H1 (cell line): Measurements from ENCODE around the gene CCT6A. TPM values are rescaled to one million over a fixed set of nuclear protein-coding genes. Genes with fewer than 3 reads are reported as not detected.

Experiments
- CTCF ChIA-PET: fragments of 300-600 bp; sonication (Branson Sonifier 250); formaldehyde crosslinking; loops from one replicate; lab custom pipeline; 2021; ENCODE audit not compliant: partially characterized antibody; lab: Charles Lee
- POLR2A ChIA-PET: fragments of 300-600 bp; sonication (Branson Sonifier 250); formaldehyde crosslinking; loops from one replicate; lab custom pipeline; 2021; ENCODE audit warnings: inconsistent platforms; ENCODE audit not compliant: partially characterized antibody; lab: Charles Lee
- DNase-seq, 2 experiments: peaks; one replicate each; pipeline versions ENCODE4 v3.0.0 to v3.0.0-alpha.2; 2010 to 2022; ENCODE audit warnings: low spot score in 2 of 2, low read depth in 1 of 2, mixed read lengths in 1 of 2
- FAIRE-seq: peaks from 2 replicates; lab custom pipeline; 2011; peaks lifted over from hg19 to GRCh38; lab: Jason Lieb, UNC
- H2AFZ ChIP-seq: 2 replicates; pipeline ENCODE4 v1.8.1; 2012; ENCODE audit warnings: low read length, inconsistent platforms
- H2AK5ac ChIP-seq: 2 replicates; pipeline ENCODE4 v1.6.1; 2013; ENCODE audit warnings: low read depth, low read length
- H2BK120ac ChIP-seq: replicated peaks from 2 replicates; pipeline ENCODE3; 2013; ENCODE audit warnings: low read depth, low read length, inconsistent platforms
- H2BK12ac ChIP-seq: 2 replicates; pipeline ENCODE4 v1.6.1; 2013; ENCODE audit warnings: low read depth, low read length
- H2BK15ac ChIP-seq: 2 replicates; pipeline ENCODE4 v1.6.1; 2013; ENCODE audit warnings: low read length
- H2BK20ac ChIP-seq: 2 replicates; pipeline ENCODE4 v1.6.1; 2013; ENCODE audit warnings: low read length
- H2BK5ac ChIP-seq: 2 replicates; pipeline ENCODE4 v1.6.1; 2013; ENCODE audit warnings: low read depth, low read length
- H3K14ac ChIP-seq: 2 replicates; pipeline ENCODE4 v1.6.1; 2013; ENCODE audit warnings: inconsistent platforms; ENCODE audit not compliant: insufficient read length
- H3K18ac ChIP-seq: 2 replicates; pipeline ENCODE4 v1.6.1; 2013; ENCODE audit warnings: low read length; ENCODE audit errors: extremely low read depth
- H3K23ac ChIP-seq: 2 replicates; pipeline ENCODE4 v1.6.1; 2013; ENCODE audit warnings: inconsistent platforms; ENCODE audit not compliant: insufficient read length
- H3K23me2 ChIP-seq: 2 replicates; pipeline ENCODE4 v1.6.1; 2013; ENCODE audit warnings: low read depth, low read length
- H3K27ac ChIP-seq: 2 replicates; pipeline ENCODE4 v1.6.1; 2011; ENCODE audit warnings: low read depth, low read length, inconsistent platforms
- H3K27me3 ChIP-seq, 4 experiments: replicated peaks in 1 of 4; 1 replicate in 1 of 4; 2 replicates in 3 of 4; pipeline versions ENCODE4 v1.6.1 to v1.8.1; 2011 to 2013; ENCODE audit warnings: low read length in 3 of 4, mild to moderate bottlenecking in 3 of 4, inconsistent platforms in 2 of 4, mixed read lengths in 2 of 4, moderate library complexity in 1 of 4; ENCODE audit not compliant: control insufficient read depth in 3 of 4, insufficient read depth in 3 of 4; ENCODE audit errors: extremely low read depth in 1 of 4
- H3K36me3 ChIP-seq, 4 experiments: 2 replicates each; pipeline versions ENCODE4 v1.6.1 to v1.8.1; 2011 to 2013; ENCODE audit warnings: mild to moderate bottlenecking in 4 of 4, low read length in 3 of 4, moderate library complexity in 2 of 4, control low read depth in 1 of 4, inconsistent platforms in 1 of 4; ENCODE audit not compliant: insufficient read depth in 4 of 4, control insufficient read depth in 2 of 4
- H3K4ac ChIP-seq: replicated peaks from 2 replicates; pipeline ENCODE3; 2013; ENCODE audit warnings: low read length, low read depth, mixed read lengths, inconsistent platforms; ENCODE audit not compliant: insufficient read length
- H3K4me1 ChIP-seq, 4 experiments: replicated peaks in 1 of 4; 1 replicate in 1 of 4; 2 replicates in 3 of 4; pipeline versions ENCODE4 v1.6.1 to v1.8.1; 2011 to 2013; ENCODE audit warnings: low read length in 3 of 4, inconsistent platforms in 2 of 4, mixed read lengths in 1 of 4; ENCODE audit not compliant: insufficient read depth in 4 of 4, control insufficient read depth in 3 of 4
- H3K4me2 ChIP-seq, 2 experiments: 2 replicates each; pipeline versions ENCODE4 v1.6.1 to v1.8.1; 2011 to 2013; ENCODE audit warnings: low read depth in 2 of 2, low read length in 2 of 2, control low read depth in 1 of 2, inconsistent platforms in 1 of 2, mild to moderate bottlenecking in 1 of 2; ENCODE audit not compliant: insufficient read depth in 1 of 2
- H3K4me3 ChIP-seq, 4 experiments: fragments of 200-600, 300-600 bp in 1 of 4; sonication (generic), shearing (Covaris generic), sonication (Bioruptor Twin) in 1 of 4; 2 replicates each; pipeline versions ENCODE4 v1.5.1 to v1.8.1; 2011 to 2016; ENCODE audit warnings: low read length in 4 of 4, low read depth in 3 of 4, control low read depth in 2 of 4, inconsistent platforms in 2 of 4, mild to moderate bottlenecking in 2 of 4, mixed read lengths in 1 of 4, moderate library complexity in 1 of 4; ENCODE audit not compliant: insufficient read depth in 2 of 4; ENCODE audit errors: extremely low read depth in 1 of 4
- H3K56ac ChIP-seq: replicated peaks from 2 replicates; pipeline ENCODE3; 2013; ENCODE audit warnings: low read depth, mild to moderate bottlenecking, mixed read lengths, low read length, inconsistent platforms; ENCODE audit not compliant: insufficient read length
- H3K79me1 ChIP-seq: 2 replicates; pipeline ENCODE4 v1.6.1; 2013; ENCODE audit warnings: low read depth, low read length, control low read depth
- H3K79me2 ChIP-seq, 2 experiments: 2 replicates each; pipeline versions ENCODE4 v1.6.1 to v1.8.1; 2012 to 2013; ENCODE audit warnings: low read length in 2 of 2, mild to moderate bottlenecking in 2 of 2, inconsistent platforms in 1 of 2; ENCODE audit not compliant: insufficient read depth in 2 of 2, control insufficient read depth in 1 of 2
- H3K9ac ChIP-seq, 4 experiments: replicated peaks in 1 of 4; 1 replicate in 1 of 4; 2 replicates in 3 of 4; pipeline versions ENCODE4 v1.6.1 to v1.8.1; 2011 to 2013; ENCODE audit warnings: low read depth in 3 of 4, low read length in 3 of 4, control low read depth in 2 of 4, mild to moderate bottlenecking in 2 of 4, moderate library complexity in 2 of 4, inconsistent platforms in 1 of 4; ENCODE audit errors: extremely low read depth in 1 of 4
- H3K9me3 ChIP-seq, 2 experiments: 2 replicates each; pipeline versions ENCODE4 v1.6.1 to v1.8.1; 2012 to 2013; ENCODE audit warnings: mild to moderate bottlenecking in 2 of 2, moderate library complexity in 2 of 2, control low read depth in 1 of 2, inconsistent platforms in 1 of 2, low read depth in 1 of 2, low read length in 1 of 2, mixed read lengths in 1 of 2; ENCODE audit not compliant: insufficient read depth in 2 of 2
- H4K20me1 ChIP-seq, 2 experiments: replicated peaks in 1 of 2; 2 replicates each; pipeline versions ENCODE3 to v1.8.1; 2011 to 2013; ENCODE audit warnings: inconsistent platforms in 2 of 2, low read length in 2 of 2, mild to moderate bottlenecking in 1 of 2; ENCODE audit not compliant: insufficient read depth in 2 of 2, control insufficient read depth in 1 of 2
- H4K5ac ChIP-seq: 2 replicates; pipeline ENCODE4 v1.6.1; 2013; ENCODE audit warnings: low read length, low read depth, mixed read lengths, inconsistent platforms; ENCODE audit not compliant: insufficient read length
- H4K8ac ChIP-seq: 2 replicates; pipeline ENCODE4 v1.8.0; 2013; ENCODE audit warnings: mild to moderate bottlenecking, moderate library complexity, low read length, inconsistent platforms; ENCODE audit not compliant: insufficient read depth; ENCODE audit errors: extremely low read depth
- H4K91ac ChIP-seq: replicated peaks from 2 replicates; pipeline ENCODE3; 2013; ENCODE audit warnings: low read length, mixed read lengths, inconsistent platforms; ENCODE audit not compliant: insufficient read length
- ASH2L ChIP-seq: fragments of 200-600, 300-600 bp; sonication (generic); IDR thresholded peaks from one replicate; pipeline ENCODE4 v1.7.1; 2017; ENCODE audit warnings: low read length
- KDM4A ChIP-seq: IDR thresholded peaks from one replicate; pipeline ENCODE4 v1.7.1; 2012; ENCODE audit warnings: low read depth, mild to moderate bottlenecking, moderate library complexity, low read length, inconsistent platforms; ENCODE audit not compliant: severe bottlenecking
- POU5F1 ChIP-seq: IDR thresholded peaks from 2 replicates; pipeline ENCODE4 v1.6.1; 2011; ENCODE audit warnings: low read depth, mild to moderate bottlenecking, low read length, moderate library complexity
- RFX5 ChIP-seq: IDR thresholded peaks from 2 replicates; pipeline ENCODE4 v1.6.1; 2011; ENCODE audit warnings: low read depth, low read length, improper control_type of control experiment, borderline replicate concordance
- SIRT6 ChIP-seq: IDR thresholded peaks from one replicate; pipeline ENCODE4 v1.7.1; 2012; ENCODE audit warnings: low read length, inconsistent platforms
- SP4 ChIP-seq: IDR thresholded peaks from 2 replicates; pipeline ENCODE4 v1.6.1; 2012; ENCODE audit warnings: low read length, inconsistent platforms
- TAF7 ChIP-seq: optimal IDR thresholded peaks from 2 replicates; pipeline ENCODE3; 2011; ENCODE audit warnings: low read depth, mild to moderate bottlenecking, inconsistent platforms, low read length, moderate library complexity, borderline replicate concordance
- TEAD4 ChIP-seq: IDR thresholded peaks from 2 replicates; pipeline ENCODE4 v1.6.1; 2012; ENCODE audit warnings: low read depth, low read length, inconsistent platforms, mixed read lengths
- WGBS, 2 experiments: shearing (Covaris generic) in 1 of 2; methylation state at CpG; one replicate each; pipeline versions ENCODE4 v1.1.6 to v1.1.7; 2013 to 2015; ENCODE audit warnings: low lambda C conversion rate in 2 of 2, mixed read lengths in 2 of 2, inconsistent platforms in 1 of 2, low coverage in 1 of 2, missing lambda C conversion rate in 1 of 2; ENCODE audit not compliant: insufficient replicate concordance in 2 of 2, insufficient coverage in 1 of 2, insufficient read length in 1 of 2; ENCODE audit errors: extremely low coverage in 1 of 2, missing lambda C conversion rate in 1 of 2; 5-methylcytosine and 5-hydroxymethylcytosine counted together
- polyA plus RNA-seq, 7 experiments: library from polyadenylated mRNA; depleted of rRNA in 3 of 7; stranded (reverse) in 5 of 7; unstranded in 2 of 7; fragments of >200 nt in 5 of 7; fragments of 200-250 nt in 2 of 7; gene quantifications; 1 replicate in 5 of 7; 2 replicates in 1 of 7; 4 replicates in 1 of 7; pipeline versions ENCODE4 v1.2.1 to v1.2.3, GENCODE V29; 2011 to 2013; ENCODE audit warnings: missing spikeins in 2 of 7, mixed read lengths in 2 of 7
- total RNA-seq: library from RNA; stranded (reverse); fragmentation: NEBNext Ultra II Directional; extraction: Animal tissue kit (Norgen Biotek cat#: 25700); gene quantifications from 2 replicates; pipeline ENCODE4 v1.2.1, GENCODE V29; 2021
- TF ChIP-seq, protein P1 (sequence below): IDR thresholded peaks from 2 replicates; pipeline ENCODE4 v1.6.1; 2011; ENCODE audit warnings: low read length, improper control_type of control experiment
- TF ChIP-seq, protein P2 (sequence below), 3 experiments: IDR thresholded peaks; 1 replicate in 2 of 3; 2 replicates in 1 of 3; pipeline versions ENCODE4 v1.5.1 to v1.6.1; 2011; ENCODE audit warnings: low read length in 3 of 3, mild to moderate bottlenecking in 3 of 3, inconsistent platforms in 2 of 3, low read depth in 1 of 3, moderate library complexity in 1 of 3; ENCODE audit not compliant: insufficient read depth in 1 of 3; ENCODE audit errors: control extremely low read depth in 1 of 3

Gene CCT6A
- total and polyA plus RNA-seq, 2 of the 8 experiments (the other 6 are each of a cell fraction or from before 2014, with no cell fraction given): 201 to 272 TPM

DNA sequence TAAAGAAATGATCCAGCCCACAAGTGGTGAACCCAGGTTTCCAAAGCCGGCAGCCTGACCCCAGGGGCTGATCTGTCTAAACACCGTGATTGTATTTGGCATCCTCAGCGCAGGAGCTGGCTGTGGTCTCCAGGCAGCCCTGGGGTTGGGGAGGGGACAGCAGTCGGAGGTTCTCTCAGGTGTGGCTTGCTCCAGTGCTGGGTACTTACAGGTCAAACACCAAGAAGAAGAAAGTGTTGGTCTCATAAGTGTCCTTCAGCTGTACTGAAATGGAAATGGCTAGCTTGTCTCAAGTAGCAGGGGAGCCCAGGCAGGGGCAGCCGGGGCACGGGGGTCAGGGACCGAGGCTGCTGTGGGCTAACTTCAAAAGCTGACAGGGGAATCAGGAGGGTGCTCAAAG, 35.2 kb downstream of the CCT6A start:
- H3K79me2 ChIP-seq: no peaks in the 10 kb centered on the region
- H4K20me1 ChIP-seq: peaks cover 0 to 2% of the 10 kb centered on the region in 2 experiments
- H4K8ac ChIP-seq: no peak overlapping the region
- no peaks in the 10 kb centered on the region for H3K27me3 ChIP-seq
- no peak overlapping the region for H4K5ac ChIP-seq
- H3K18ac ChIP-seq: no peak overlapping the region
- H3K9me3 ChIP-seq: no peaks in the 10 kb centered on the region
- H3K4me1 ChIP-seq: no peaks in the 10 kb centered on the region; a peak in 2 of 7 replicates
- 90% methylated on average over 7 of the region's 7 CpGs; no CpG with 5 or more reads in 1 of the 2 experiments for WGBS, 2 experiments
- no peak overlapping the region for H3K9ac ChIP-seq
- H3K36me3 ChIP-seq: no peaks in the 10 kb centered on the region
- no peak overlapping the region for H3K4me3 ChIP-seq
- no peak overlapping the region for H2AFZ ChIP-seq
- no peak overlapping the region for H2BK15ac ChIP-seq
- H3K14ac ChIP-seq: no peak overlapping the region
- no peak overlapping the region for H2BK20ac ChIP-seq
- H3K56ac ChIP-seq: no peak overlapping the region
- ChIA-PET CTCF (interaction anchor here (1.1 kb wide), 1 partner anchor 13 kb away, joined by 3 read pairs; no protein-coding TSS in a partner anchor), POLR2A (interaction anchor here (0.5 to 1.5 kb wide), 3 partner anchors 12 to 123 kb away, joined by 3 to 4 read pairs (median 3); partner anchors contain the start of genes NIPSNAP2 and SUMF2)
- no peak overlapping the region for H2BK12ac ChIP-seq
- H2BK120ac ChIP-seq: no peak overlapping the region
- H3K23ac ChIP-seq: no peak overlapping the region
- no peak overlapping the region for H3K4me2 ChIP-seq
- FAIRE-seq (no peak), DNase-seq (no peak)
- no peaks in the 10 kb centered on the region for H3K23me2 ChIP-seq
- TF ChIP-seq KDM4A (no peak), RFX5 (no peak), ASH2L (no peak), TAF7 (no peak), POU5F1 (no peak), SP4 (no peak), SIRT6 (no peak), TEAD4 (no peak)
- TF ChIP-seq, protein P1, sequence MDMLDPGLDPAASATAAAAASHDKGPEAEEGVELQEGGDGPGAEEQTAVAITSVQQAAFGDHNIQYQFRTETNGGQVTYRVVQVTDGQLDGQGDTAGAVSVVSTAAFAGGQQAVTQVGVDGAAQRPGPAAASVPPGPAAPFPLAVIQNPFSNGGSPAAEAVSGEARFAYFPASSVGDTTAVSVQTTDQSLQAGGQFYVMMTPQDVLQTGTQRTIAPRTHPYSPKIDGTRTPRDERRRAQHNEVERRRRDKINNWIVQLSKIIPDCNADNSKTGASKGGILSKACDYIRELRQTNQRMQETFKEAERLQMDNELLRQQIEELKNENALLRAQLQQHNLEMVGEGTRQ: no peak
- TF ChIP-seq, protein P2, sequence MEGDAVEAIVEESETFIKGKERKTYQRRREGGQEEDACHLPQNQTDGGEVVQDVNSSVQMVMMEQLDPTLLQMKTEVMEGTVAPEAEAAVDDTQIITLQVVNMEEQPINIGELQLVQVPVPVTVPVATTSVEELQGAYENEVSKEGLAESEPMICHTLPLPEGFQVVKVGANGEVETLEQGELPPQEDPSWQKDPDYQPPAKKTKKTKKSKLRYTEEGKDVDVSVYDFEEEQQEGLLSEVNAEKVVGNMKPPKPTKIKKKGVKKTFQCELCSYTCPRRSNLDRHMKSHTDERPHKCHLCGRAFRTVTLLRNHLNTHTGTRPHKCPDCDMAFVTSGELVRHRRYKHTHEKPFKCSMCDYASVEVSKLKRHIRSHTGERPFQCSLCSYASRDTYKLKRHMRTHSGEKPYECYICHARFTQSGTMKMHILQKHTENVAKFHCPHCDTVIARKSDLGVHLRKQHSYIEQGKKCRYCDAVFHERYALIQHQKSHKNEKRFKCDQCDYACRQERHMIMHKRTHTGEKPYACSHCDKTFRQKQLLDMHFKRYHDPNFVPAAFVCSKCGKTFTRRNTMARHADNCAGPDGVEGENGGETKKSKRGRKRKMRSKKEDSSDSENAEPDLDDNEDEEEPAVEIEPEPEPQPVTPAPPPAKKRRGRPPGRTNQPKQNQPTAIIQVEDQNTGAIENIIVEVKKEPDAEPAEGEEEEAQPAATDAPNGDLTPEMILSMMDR (IDR thresholded peaks at IDR 0.05; ENCODE audit: control extremely low read depth in 1 of 3, insufficient read depth in 1 of 3, low read depth in 1 of 3, low read length in 3 of 3): no peak
- H3K4ac ChIP-seq: no peak overlapping the region
- no peak overlapping the region for H3K27ac ChIP-seq
- no peak overlapping the region for H4K91ac ChIP-seq
- H3K79me1 ChIP-seq: no peaks in the 10 kb centered on the region
- H2AK5ac ChIP-seq: no peak overlapping the region
- H2BK5ac ChIP-seq: no peak overlapping the region
